Measurements from ENCODE around the gene PERM1. TPM values are rescaled to one million over a fixed set of nuclear protein-coding genes. Genes with fewer than 3 reads are reported as not detected.
A peak's percentile ranks its signal among the peaks of the same experiment; 100 is the strongest.

The PERM1 gene
- total and polyA plus RNA-seq, 2 of the 13 experiments (the other 11 are each of a cell fraction or from before 2014, with no cell fraction given): 0.04 to 0.29 TPM

DNA sequence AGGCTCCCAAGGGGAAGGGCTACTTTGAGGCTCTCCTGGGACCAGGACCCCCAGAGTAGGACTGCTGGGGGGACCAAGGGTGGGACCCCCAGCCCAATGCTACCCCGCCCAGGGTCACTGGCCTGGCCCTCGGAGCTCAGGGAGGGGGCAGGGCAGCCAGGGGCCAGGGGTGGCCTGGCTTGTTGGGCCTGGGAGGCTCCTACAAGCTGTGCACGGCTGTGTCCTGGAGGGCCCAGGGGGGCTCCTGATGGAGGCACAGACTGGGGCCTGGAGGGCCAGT lies 15.8 kb upstream of the PERM1 start (continued):
- TF ChIP-seq, protein P1, sequence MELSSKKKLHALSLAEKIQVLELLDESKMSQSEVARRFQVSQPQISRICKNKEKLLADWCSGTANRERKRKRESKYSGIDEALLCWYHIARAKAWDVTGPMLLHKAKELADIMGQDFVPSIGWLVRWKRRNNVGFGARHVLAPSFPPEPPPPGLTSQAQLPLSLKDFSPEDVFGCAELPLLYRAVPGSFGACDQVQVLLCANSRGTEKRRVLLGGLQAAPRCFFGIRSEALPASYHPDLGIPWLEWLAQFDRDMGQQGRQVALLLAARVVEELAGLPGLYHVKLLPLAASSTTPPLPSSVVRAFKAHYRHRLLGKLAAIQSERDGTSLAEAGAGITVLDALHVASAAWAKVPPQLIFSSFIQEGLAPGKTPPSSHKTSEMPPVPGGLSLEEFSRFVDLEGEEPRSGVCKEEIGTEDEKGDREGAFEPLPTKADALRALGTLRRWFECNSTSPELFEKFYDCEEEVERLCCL (CRISPR knock-in tag; IDR thresholded peaks at IDR 0.05; ENCODE audit: borderline replicate concordance): no peak
- TF ChIP-seq NPAS2 (CRISPR knock-in tag; IDR thresholded peaks at IDR 0.05; ENCODE audit: borderline replicate concordance) (no peak), ZMAT3 (CRISPR knock-in tag; conservative IDR thresholded peaks at IDR 0.05) (no peak), ZNF850 (CRISPR knock-in tag; conservative IDR thresholded peaks at IDR 0.05) (no peak), MIER3 (CRISPR knock-in tag; IDR thresholded peaks at IDR 0.05; ENCODE audit: borderline replicate concordance) (no peak), MIER2 (CRISPR knock-in tag; IDR thresholded peaks at IDR 0.05) (no peak), ZNF430 (CRISPR knock-in tag; IDR thresholded peaks at IDR 0.05) (no peak)

DNA sequence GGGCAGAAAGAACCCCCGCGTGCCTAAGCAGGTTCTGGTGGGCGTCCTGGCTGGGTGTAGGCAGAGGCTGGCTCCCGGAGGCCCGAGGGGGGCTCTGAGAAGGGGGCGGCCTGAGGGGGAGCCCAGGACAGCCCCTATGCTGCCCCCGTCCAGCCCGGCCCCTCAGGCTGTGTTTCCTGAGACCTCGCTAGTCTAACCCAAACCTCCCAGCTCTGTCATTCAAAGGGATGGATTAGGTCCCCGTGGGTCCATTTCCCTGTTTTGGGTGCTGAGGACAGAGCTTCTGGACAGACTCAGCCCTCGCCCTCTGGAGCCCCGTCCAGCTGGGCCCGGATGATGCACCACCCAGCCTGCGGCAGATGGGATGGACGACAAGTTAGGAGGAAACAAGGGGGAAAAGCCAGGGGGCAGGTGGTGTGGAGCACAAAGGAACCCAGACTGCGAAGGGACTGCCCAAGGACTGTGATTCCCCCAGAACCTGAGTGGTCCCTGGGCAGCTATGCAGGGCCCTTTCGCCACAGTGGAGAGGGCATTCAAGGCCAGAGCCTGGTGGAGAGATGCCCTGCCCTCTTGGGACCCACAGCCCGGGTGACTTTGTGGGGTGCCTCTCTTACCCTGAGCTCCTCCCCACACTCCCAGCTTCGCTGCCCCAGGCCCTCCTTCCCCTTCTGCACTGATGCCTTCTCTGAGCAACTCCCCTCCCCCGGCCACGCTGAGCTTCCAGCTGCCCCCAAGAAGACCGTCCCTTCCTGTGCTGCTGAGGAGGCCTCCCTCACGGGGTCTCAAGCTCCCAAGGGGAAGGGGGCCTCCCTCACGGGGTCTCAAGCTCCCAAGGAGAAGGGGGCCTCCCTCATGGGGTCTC lies 15.2 kb upstream of the PERM1 start:
- Histone ChIP-seq H3K27me3 (ENCODE audit: control insufficient read depth in 1 of 2, insufficient read depth in 2 of 2, low read length in 2 of 2) (no peaks in the 10 kb centered on the region; a peak in 1 of 5 replicates), H3K4me3 (replicated peaks in 1 of 3; ENCODE audit: insufficient read depth in 1 of 3, low read depth in 2 of 3, low read length in 3 of 3) (no peak overlapping the region), H3K9me3 (ENCODE audit: low read length) (peaks cover under 1% of the 10 kb centered on the region), H3K4me2 (ENCODE audit: low read depth, low read length) (peak overlapping the region; percentile 1; the same call in 1 of the 2 replicates), H2AFZ (ENCODE audit: low read length) (no peak overlapping the region), H3K36me3 (replicated peaks in 1 of 2; ENCODE audit: control insufficient read depth in 1 of 2, insufficient read depth in 2 of 2, low read length in 2 of 2) (no peaks in the 10 kb centered on the region), H3K4me1 (ENCODE audit: insufficient read depth, low read length) (peaks cover 39% of the 10 kb centered on the region), H3K9ac (ENCODE audit: insufficient read depth, low read depth, low read length) (no peak overlapping the region), H3K79me2 (ENCODE audit: insufficient read depth, low read length) (peaks cover 9% of the 10 kb centered on the region), H3K27ac (ENCODE audit: extremely low read length, insufficient read depth, low read length) (no peak overlapping the region), H4K20me1 (ENCODE audit: insufficient read depth, low read length) (peaks cover 4% of the 10 kb centered on the region; the same call in 1 of the 2 replicates)
- intact Hi-C loops (cut with micrococcal nuclease; ENCODE audit: unreplicated experiment) (no loop called here), in situ Hi-C loops (cut with HindIII; ENCODE audit: extremely low pct_ligation_motif_present, low pct_unique_long_range_greater_than_20kb) (no loop called here)
- ChIA-PET CTCF (ENCODE audit: low intra/inter-chr PET ratio, low total read pairs) (no interaction called here), POLR2A (interaction anchor here (1.4 to 2.3 kb wide), 2 partner anchors 9 to 67 kb away, joined by 4 to 6 read pairs; no protein-coding TSS in a partner anchor)
- DNase-seq (ENCODE audit: low spot score) (no peak), ATAC-seq (no peak), FAIRE-seq (no peak)
- BruUV-seq (replicated peaks): no TSS peak
- WGBS (ENCODE audit: low lambda C conversion rate): 64% methylated on average over 19 of the region's 24 CpGs
- TF ChIP-seq MZF1 (CRISPR knock-in tag; IDR thresholded peaks at IDR 0.05; ENCODE audit: borderline replicate concordance) (no peak), ZFX (CRISPR knock-in tag; IDR thresholded peaks at IDR 0.05; ENCODE audit: low read depth) (peak; percentile 16; the same call in 1 of the 2 replicates)
